OCI-LY7 (cell line): Measurements from ENCODE around the gene RABGGTB.

Experiments used
- EZH2phosphoT487 ChIP-seq: fragments of 200-600 bp; sonication (generic); IDR thresholded peaks from 2 replicates; pipeline ENCODE4 v1.6.1; 2018; ENCODE audit warnings: low read depth, borderline replicate concordance, mild to moderate bottlenecking, mixed run types, antibody characterized with exemption, low read length, moderate library complexity, mixed read lengths
- TF ChIP-seq, protein P1 (sequence below): fragments of 200-600 bp; sonication (generic); conservative IDR thresholded peaks from 2 replicates; pipeline ENCODE4 v1.5.1; 2014; ENCODE audit warnings: mild to moderate bottlenecking, antibody characterized with exemption, low read length, moderate library complexity, mixed read lengths

DNA sequence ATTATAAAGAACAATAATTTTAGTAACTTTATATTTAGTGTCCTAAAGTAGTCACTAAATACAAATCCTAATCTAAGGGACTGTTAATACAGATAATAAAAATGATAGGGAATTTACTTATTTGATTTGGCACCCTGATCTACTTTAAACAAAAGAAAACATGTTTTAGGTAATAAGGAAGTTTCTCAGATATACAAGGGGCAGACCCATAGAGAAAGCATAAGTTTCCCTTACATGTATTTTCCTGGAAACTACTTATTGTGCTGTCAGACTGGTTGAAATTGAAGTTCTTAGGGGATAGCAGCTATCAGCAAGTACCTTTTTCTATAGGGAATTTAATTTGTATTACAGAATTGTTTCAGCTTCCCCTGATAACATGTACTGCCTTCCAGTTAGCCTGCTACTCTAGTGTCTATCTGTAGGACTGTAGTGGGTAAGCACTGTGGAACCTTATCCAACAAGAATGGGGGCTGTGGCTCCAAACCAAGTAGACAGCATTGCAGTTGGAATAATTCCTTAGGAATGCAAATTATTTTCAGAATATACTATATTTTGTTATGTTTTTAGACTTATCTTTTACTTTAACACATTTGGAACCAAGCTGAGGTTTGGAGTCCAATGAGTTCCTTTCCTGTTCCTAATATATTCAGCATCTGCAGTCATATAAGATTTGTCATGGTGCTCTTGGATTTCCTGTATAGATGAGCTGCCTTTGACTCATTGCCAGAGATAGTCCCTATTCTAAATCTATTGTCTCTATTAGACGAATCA, 25.3 kb downstream of the RABGGTB start:
- TF ChIP-seq, protein P1, sequence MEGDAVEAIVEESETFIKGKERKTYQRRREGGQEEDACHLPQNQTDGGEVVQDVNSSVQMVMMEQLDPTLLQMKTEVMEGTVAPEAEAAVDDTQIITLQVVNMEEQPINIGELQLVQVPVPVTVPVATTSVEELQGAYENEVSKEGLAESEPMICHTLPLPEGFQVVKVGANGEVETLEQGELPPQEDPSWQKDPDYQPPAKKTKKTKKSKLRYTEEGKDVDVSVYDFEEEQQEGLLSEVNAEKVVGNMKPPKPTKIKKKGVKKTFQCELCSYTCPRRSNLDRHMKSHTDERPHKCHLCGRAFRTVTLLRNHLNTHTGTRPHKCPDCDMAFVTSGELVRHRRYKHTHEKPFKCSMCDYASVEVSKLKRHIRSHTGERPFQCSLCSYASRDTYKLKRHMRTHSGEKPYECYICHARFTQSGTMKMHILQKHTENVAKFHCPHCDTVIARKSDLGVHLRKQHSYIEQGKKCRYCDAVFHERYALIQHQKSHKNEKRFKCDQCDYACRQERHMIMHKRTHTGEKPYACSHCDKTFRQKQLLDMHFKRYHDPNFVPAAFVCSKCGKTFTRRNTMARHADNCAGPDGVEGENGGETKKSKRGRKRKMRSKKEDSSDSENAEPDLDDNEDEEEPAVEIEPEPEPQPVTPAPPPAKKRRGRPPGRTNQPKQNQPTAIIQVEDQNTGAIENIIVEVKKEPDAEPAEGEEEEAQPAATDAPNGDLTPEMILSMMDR, result no peak
- TF ChIP-seq EZH2phosphoT487, result no peak
